Tibial nerve (tissue), 4 donors: Measurements from ENCODE around the gene PTGIR.

Experiments
- CTCF ChIP-seq, 5 experiments: fragments of 200-600 bp in 3 of 5; fragments of 450-650 bp in 2 of 5; sonication (generic) in 3 of 5; IDR thresholded peaks; one replicate each; pipeline ENCODE4 v1.5.1; 2016 to 2019; ENCODE audit warnings: antibody characterized with exemption in 5 of 5, mild to moderate bottlenecking in 3 of 5, moderate library complexity in 2 of 5
- EP300 ChIP-seq, 2 donors: sonication (generic); formaldehyde crosslinking; IDR thresholded peaks; one replicate each; pipeline ENCODE4 v1.6.1; 2017; ENCODE audit warnings: antibody characterized with exemption in 2 of 2, mild to moderate bottlenecking in 1 of 2

GRCh38 chr19:46611776-46612175 lies 13.1 kb downstream of the PTGIR start:
- TF ChIP-seq CTCF (IDR thresholded peaks at IDR 0.05) (no peak), EP300 (IDR thresholded peaks at IDR 0.05) (no peak)
